Large intestine (tissue), 3 donors: ENCODE data around the gene RGL3. TPM values are rescaled to one million over a fixed set of nuclear protein-coding genes. Genes with fewer than 3 reads are reported as not detected.

Source experiments
- DNase-seq, 2 donors: peaks; one replicate each; pipeline versions ENCODE4 v3.0.0 to v3.0.0-alpha.2; 2013
- H3K27ac ChIP-seq: one replicate; pipeline ENCODE4 v1.5.1; 2013; ENCODE audit warnings: low read length
- H3K27me3 ChIP-seq: 2 replicates; pipeline ENCODE4 v1.6.1; 2013; ENCODE audit warnings: low read length; ENCODE audit not compliant: control insufficient read depth, insufficient read depth
- H3K36me3 ChIP-seq: 2 replicates; pipeline ENCODE4 v1.6.1; 2013; ENCODE audit warnings: low read length; ENCODE audit not compliant: control insufficient read depth, insufficient read depth
- H3K4me1 ChIP-seq: one replicate; pipeline ENCODE4 v1.6.1; 2013; ENCODE audit warnings: low read length; ENCODE audit not compliant: control insufficient read depth, insufficient read depth
- H3K4me3 ChIP-seq: one replicate; pipeline ENCODE4 v1.5.1; 2013; ENCODE audit warnings: low read length
- H3K9me3 ChIP-seq: one replicate; pipeline ENCODE4 v1.6.1; 2013; ENCODE audit warnings: mild to moderate bottlenecking, low read depth, low read length, moderate library complexity; ENCODE audit not compliant: control insufficient read depth
- WGBS: methylation state at CpG from one replicate; pipeline ENCODE4 v1.1.5; 2013; ENCODE audit warnings: low lambda C conversion rate; ENCODE audit not compliant: insufficient coverage; 5-methylcytosine and 5-hydroxymethylcytosine counted together
- polyA plus RNA-seq: library from polyadenylated mRNA; unstranded; fragments of 120-200 nt; gene quantifications from one replicate; pipeline ENCODE4 v1.2.1, GENCODE V29; 2013

RGL3 gene
- polyA plus RNA-seq, 1 donor, result 5.3 TPM

DNA sequence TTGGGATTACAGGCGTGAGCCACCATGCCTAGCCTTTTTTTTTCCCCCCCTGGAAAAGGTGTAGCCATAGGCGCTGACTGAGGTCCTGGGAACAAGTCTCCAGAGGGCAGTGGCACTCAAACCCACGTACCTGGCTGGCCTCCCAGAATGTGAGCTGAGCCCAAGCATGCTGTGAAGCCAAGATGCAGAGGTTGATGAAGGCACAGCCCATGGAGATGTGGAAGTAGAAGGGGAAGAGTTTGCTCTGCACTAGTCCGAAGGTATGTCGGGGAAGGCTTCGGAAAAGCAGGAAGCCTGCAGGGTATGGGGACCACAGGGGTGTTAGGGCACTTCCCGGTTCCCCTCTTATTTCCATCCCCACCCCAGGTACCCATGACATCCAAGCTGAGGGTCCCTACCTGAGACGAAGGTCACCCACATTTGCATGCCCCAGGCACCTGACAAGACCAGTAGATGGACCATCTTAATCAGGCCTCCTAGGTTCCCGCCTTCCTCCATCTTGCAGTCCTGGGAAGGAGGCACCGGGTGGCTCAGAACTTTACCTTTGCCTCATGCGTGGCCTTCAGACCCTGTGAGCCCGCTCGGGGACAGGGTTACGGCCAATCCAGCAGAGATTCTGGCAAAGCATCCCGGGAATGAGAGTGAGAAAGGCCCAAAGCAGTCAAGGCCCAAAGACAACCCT is 73.9 kb downstream of the RGL3 start:
- peak in 1 of 2 donors; percentile 53 for DNase-seq
- H3K4me3 ChIP-seq, result peak overlapping the region; percentile 77
- H3K36me3 ChIP-seq, result peaks cover 12% of the 10 kb centered on the region
- peaks cover 3% of the 10 kb centered on the region for H3K9me3 ChIP-seq
- peak overlapping the region; percentile 83 for H3K27ac ChIP-seq
- no peaks in the 10 kb centered on the region for H3K27me3 ChIP-seq
- H3K4me1 ChIP-seq, result peaks cover 28% of the 10 kb centered on the region
- no CpG with 5 or more reads among the region's 15 CpGs for WGBS

Other genes starting within 250 kb of the RGL3 start
- 75.5 TPM for gene KANK2, start 221.8 kb downstream of the RGL3 start, polyA plus RNA-seq
- gene ANGPTL8, start 179.7 kb downstream of the RGL3 start, polyA plus RNA-seq, result 0.55 TPM
- gene DOCK6, start 156.8 kb downstream of the RGL3 start, polyA plus RNA-seq, result 48.3 TPM
- not detected for gene TSPAN16, start 123.2 kb downstream of the RGL3 start, polyA plus RNA-seq
- gene RAB3D, start 79.7 kb downstream of the RGL3 start, polyA plus RNA-seq, result 82.9 TPM
- 111 TPM for gene TMEM205, start 73.0 kb downstream of the RGL3 start, polyA plus RNA-seq
- gene CCDC159, start 72.8 kb downstream of the RGL3 start, polyA plus RNA-seq, result 48.0 TPM
- gene PLPPR2, start 63.9 kb downstream of the RGL3 start, polyA plus RNA-seq, result 17.8 TPM
- 2.8 TPM for gene SWSAP1, start 44.6 kb downstream of the RGL3 start, polyA plus RNA-seq
- gene EPOR, start 35.0 kb downstream of the RGL3 start, polyA plus RNA-seq, result 12.0 TPM
- 0.79 TPM for gene ODAD3, start 15.8 kb upstream of the RGL3 start, polyA plus RNA-seq
- 380 TPM for gene PRKCSH, start 16.3 kb upstream of the RGL3 start, polyA plus RNA-seq
- gene ELAVL3, start 61.7 kb upstream of the RGL3 start, polyA plus RNA-seq, result 4.2 TPM
- gene ZNF653, start 86.5 kb upstream of the RGL3 start, polyA plus RNA-seq, result 8.7 TPM
- gene ECSIT, start 109.8 kb upstream of the RGL3 start, polyA plus RNA-seq, result 43.2 TPM
- gene CNN1, start 119.5 kb upstream of the RGL3 start, polyA plus RNA-seq, result 119 TPM
- gene ELOF1, start 139.9 kb upstream of the RGL3 start, polyA plus RNA-seq, result 44.7 TPM
- 118 TPM for gene ACP5, start 158.3 kb upstream of the RGL3 start, polyA plus RNA-seq
- gene ZNF627, start 178.2 kb upstream of the RGL3 start, polyA plus RNA-seq, result 15.6 TPM